ENCODE data around the gene KIAA1671.
"Not testable (repeated sequence)": the region's sequence is repeated elsewhere in the genome, so short reads cannot be mapped to it uniquely, and the experiment has no call there.

The KIAA1671 gene

DNA sequence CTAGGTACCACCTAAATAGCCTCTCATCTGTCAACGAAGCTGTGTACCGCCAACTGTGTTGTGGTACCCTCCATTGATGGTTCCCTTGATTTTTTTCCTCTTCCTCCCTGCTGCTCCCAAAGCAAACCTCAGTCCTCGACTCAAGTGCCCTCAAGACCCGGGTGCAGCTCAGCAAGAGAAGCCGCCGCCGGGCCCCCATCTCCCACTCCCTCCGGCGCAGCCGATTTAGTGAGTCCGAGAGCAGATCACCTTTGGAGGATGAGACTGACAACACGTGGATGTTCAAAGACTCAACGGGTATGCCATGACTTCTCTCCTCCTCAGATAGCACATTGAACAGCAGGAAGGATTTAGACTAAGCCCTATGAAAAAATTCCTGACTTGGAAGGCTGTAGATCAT lies 224.7 kb downstream of the KIAA1671 start:
- H3K4me1 ChIP-seq (ENCODE audit: control insufficient read depth, insufficient read depth, low read length), result peaks cover 9% of the 10 kb centered on the region
- H3K4me3 ChIP-seq (ENCODE audit: low read depth, low read length), result no peak overlapping the region
- no peak overlapping the region for H3K9ac ChIP-seq (ENCODE audit: low read depth, low read length)
- no peaks in the 10 kb centered on the region for H3K27me3 ChIP-seq (ENCODE audit: control insufficient read depth, insufficient read depth, low read length)
- H3K36me3 ChIP-seq (ENCODE audit: control insufficient read depth, insufficient read depth, low read length), result peaks cover 23% of the 10 kb centered on the region
- H3K27ac ChIP-seq (ENCODE audit: low read depth, low read length), result no peak overlapping the region
- peaks cover 2% of the 10 kb centered on the region; the same call in 1 of the 2 replicates for H3K9me3 ChIP-seq (ENCODE audit: control insufficient read depth, insufficient read depth, low read length)

- Histone ChIP-seq H3K27me3 (ENCODE audit: control insufficient read depth, insufficient read depth, low read length) (no peaks in the 10 kb centered on the region), H3K4me3 (ENCODE audit: low read depth, low read length) (no peak overlapping the region), H3K9me3 (ENCODE audit: control insufficient read depth, insufficient read depth, low read length) (peaks cover 2% of the 10 kb centered on the region; the same call in 1 of the 2 replicates), H3K36me3 (ENCODE audit: control insufficient read depth, insufficient read depth, low read length) (peaks cover 23% of the 10 kb centered on the region), H3K27ac (ENCODE audit: low read depth, low read length) (no peak overlapping the region), H3K4me1 (ENCODE audit: control insufficient read depth, insufficient read depth, low read length) (peaks cover 9% of the 10 kb centered on the region), H3K9ac (ENCODE audit: low read depth, low read length) (no peak overlapping the region)
These were observed 225.4 kb downstream of the KIAA1671 start for GRCh38 chr22:25177895-25178294.

DNA sequence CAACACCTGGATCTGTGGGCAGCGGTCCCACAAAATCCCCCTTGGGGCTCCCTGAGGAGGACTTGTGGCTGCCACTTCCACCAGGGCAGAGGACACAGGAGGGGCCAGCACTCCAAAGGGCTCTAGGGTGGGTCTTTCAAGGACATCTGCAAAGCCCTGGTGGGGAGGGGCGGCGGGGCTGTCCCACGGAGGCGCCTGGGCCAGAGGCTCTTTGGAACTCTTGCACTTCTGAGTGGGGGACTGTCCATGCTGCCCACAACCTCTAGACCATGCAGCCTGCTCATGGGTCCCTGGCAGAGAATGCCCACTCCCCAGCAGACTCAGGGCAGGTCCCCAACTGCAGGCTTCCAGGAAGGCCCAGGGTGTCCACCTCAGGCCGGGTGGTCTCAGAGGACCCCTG lies 225.8 kb downstream of the KIAA1671 start:
- H3K4me1 ChIP-seq (ENCODE audit: control insufficient read depth, insufficient read depth, low read length); H3K27ac ChIP-seq (ENCODE audit: low read depth, low read length); H3K9ac ChIP-seq (ENCODE audit: low read depth, low read length); H3K9me3 ChIP-seq (ENCODE audit: control insufficient read depth, insufficient read depth, low read length); H3K4me3 ChIP-seq (ENCODE audit: low read depth, low read length); H3K27me3 ChIP-seq (ENCODE audit: control insufficient read depth, insufficient read depth, low read length): not testable (repeated sequence)
- peaks cover 23% of the 10 kb centered on the region for H3K36me3 ChIP-seq (ENCODE audit: control insufficient read depth, insufficient read depth, low read length)

DNA sequence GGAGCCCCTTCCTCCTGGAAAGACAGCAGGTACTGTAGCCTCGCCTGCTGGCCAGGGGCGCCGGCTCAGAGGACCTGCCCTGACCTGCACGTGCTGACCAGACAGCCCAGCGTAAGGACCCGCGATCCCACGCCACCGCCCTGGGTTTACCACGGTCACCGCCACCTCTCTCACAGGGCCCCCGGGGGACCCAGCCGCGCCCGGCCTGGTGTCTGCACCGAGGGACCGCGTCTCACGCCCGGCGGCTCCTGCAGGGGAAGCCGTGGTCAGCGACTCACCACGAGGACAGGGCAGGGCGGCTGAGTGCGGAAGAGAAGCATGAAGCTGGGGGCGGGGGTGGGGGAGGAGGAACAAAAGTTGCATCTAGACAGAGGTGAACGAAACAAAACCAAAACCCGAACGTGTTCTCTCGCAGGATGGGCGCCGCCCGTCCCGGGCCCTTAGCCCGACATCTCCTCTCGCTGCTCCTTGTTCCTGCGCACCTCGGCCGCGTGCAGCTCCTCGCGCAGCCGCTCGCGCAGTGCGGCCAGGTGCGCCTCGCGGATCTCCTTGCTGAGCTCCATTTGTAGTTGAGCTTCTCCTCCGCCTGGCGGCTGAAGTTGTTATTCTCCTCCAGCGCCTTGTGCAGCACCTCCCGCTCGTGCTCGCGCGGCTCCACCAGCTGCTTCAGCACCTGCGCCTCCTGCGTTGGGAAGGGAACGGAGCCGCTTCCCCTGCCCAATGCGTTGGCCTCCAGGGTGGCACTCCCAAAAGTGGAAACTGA lies 226.5 kb downstream of the KIAA1671 start:
- H3K27me3 ChIP-seq (ENCODE audit: control insufficient read depth, insufficient read depth, low read length); H3K9ac ChIP-seq (ENCODE audit: low read depth, low read length); H3K9me3 ChIP-seq (ENCODE audit: control insufficient read depth, insufficient read depth, low read length); H3K4me1 ChIP-seq (ENCODE audit: control insufficient read depth, insufficient read depth, low read length); H3K4me3 ChIP-seq (ENCODE audit: low read depth, low read length); H3K27ac ChIP-seq (ENCODE audit: low read depth, low read length): not testable (repeated sequence)
- H3K36me3 ChIP-seq (ENCODE audit: control insufficient read depth, insufficient read depth, low read length), result peaks cover 22% of the 10 kb centered on the region

GRCh38 chr22:25182131-25183110 lies 229.9 kb downstream of the KIAA1671 start:
- no peaks in the 10 kb centered on the region for H3K4me1 ChIP-seq (ENCODE audit: control insufficient read depth, insufficient read depth, low read length)
- no peaks in the 10 kb centered on the region for H3K27me3 ChIP-seq (ENCODE audit: control insufficient read depth, insufficient read depth, low read length)
- H3K36me3 ChIP-seq (ENCODE audit: control insufficient read depth, insufficient read depth, low read length), result peaks cover 16% of the 10 kb centered on the region
- no peak overlapping the region for H3K27ac ChIP-seq (ENCODE audit: low read depth, low read length)
- no peak overlapping the region for H3K9ac ChIP-seq (ENCODE audit: low read depth, low read length)
- no peak overlapping the region for H3K4me3 ChIP-seq (ENCODE audit: low read depth, low read length)
- peaks cover 2% of the 10 kb centered on the region; the same call in 1 of the 2 replicates for H3K9me3 ChIP-seq (ENCODE audit: control insufficient read depth, insufficient read depth, low read length)

DNA sequence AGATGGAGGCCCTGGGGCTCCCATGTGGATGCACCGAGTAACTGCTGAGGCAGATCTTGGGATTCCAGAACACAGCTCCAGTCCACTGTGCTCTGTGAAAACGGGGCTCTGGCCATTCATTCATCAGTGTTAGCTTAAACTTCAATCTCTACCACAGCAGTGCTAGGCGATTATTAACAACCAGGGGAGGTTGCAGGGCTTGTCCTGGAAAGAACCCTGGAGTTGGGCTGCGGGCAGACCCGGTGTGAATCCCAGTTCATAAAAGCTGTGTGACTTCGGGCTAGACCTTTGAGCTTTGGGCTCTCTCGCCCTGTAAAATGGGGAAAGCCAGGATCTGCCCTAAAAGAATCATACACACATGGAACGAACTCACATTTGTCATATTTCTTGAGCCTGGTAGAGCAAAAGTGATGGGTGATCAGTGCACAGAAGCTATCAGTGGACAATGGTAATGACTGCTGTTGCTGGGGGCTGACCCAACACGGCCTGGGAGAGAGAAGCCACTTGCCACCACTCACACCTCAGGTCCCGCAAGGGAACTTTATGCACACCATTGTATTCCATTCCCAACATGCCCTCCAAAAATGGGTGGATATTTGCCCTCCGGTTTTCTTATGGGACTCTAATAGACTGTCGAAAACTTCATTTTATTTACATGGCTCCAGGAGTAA lies 231.6 kb downstream of the KIAA1671 start:
- H3K27ac ChIP-seq (ENCODE audit: low read depth, low read length), result no peak overlapping the region
- H3K4me3 ChIP-seq (ENCODE audit: low read depth, low read length), result no peak overlapping the region
- H3K9ac ChIP-seq (ENCODE audit: low read depth, low read length), result no peak overlapping the region
- peaks cover 16% of the 10 kb centered on the region for H3K36me3 ChIP-seq (ENCODE audit: control insufficient read depth, insufficient read depth, low read length)
- H3K27me3 ChIP-seq (ENCODE audit: control insufficient read depth, insufficient read depth, low read length), result no peaks in the 10 kb centered on the region
- H3K9me3 ChIP-seq (ENCODE audit: control insufficient read depth, insufficient read depth, low read length), result peaks cover 2% of the 10 kb centered on the region; the same call in 1 of the 2 replicates
- H3K4me1 ChIP-seq (ENCODE audit: control insufficient read depth, insufficient read depth, low read length), result no peaks in the 10 kb centered on the region

DNA sequence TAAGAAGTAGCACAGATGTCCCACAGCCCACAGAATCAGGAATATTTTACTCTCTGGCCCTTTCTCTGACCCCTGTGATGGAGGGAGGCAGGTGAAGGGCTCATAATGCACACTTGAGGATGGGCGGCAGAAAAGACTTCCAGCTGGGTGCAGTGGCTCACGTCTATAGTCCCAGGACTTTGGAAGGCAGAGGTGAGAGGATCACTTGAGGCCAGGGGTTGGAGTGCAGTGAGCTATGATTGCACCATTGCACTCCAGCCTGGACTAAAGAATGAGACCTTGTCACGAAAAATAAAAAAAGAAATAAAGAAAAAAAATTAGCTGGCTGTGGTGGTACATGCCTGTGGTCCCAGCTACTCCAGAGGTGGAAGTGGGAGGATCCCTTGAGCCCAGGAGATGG lies 233.6 kb downstream of the KIAA1671 start:
- no peak overlapping the region for H3K9ac ChIP-seq (ENCODE audit: low read depth, low read length)
- H3K27me3 ChIP-seq (ENCODE audit: control insufficient read depth, insufficient read depth, low read length), result no peaks in the 10 kb centered on the region
- no peak overlapping the region for H3K4me3 ChIP-seq (ENCODE audit: low read depth, low read length)
- peaks cover 10% of the 10 kb centered on the region for H3K36me3 ChIP-seq (ENCODE audit: control insufficient read depth, insufficient read depth, low read length)
- no peaks in the 10 kb centered on the region; the same call in 1 of the 2 replicates for H3K9me3 ChIP-seq (ENCODE audit: control insufficient read depth, insufficient read depth, low read length)
- no peaks in the 10 kb centered on the region for H3K4me1 ChIP-seq (ENCODE audit: control insufficient read depth, insufficient read depth, low read length)
- H3K27ac ChIP-seq (ENCODE audit: low read depth, low read length), result no peak overlapping the region

GRCh38 chr22:25187469-25187868 lies 235.0 kb downstream of the KIAA1671 start:
- Histone ChIP-seq H3K4me1 (ENCODE audit: control insufficient read depth, insufficient read depth, low read length) (no peaks in the 10 kb centered on the region), H3K9me3 (ENCODE audit: control insufficient read depth, insufficient read depth, low read length) (no peaks in the 10 kb centered on the region; the same call in 1 of the 2 replicates), H3K9ac (ENCODE audit: low read depth, low read length) (no peak overlapping the region), H3K27ac (ENCODE audit: low read depth, low read length) (no peak overlapping the region), H3K36me3 (ENCODE audit: control insufficient read depth, insufficient read depth, low read length) (peaks cover 18% of the 10 kb centered on the region), H3K27me3 (ENCODE audit: control insufficient read depth, insufficient read depth, low read length) (no peaks in the 10 kb centered on the region), H3K4me3 (ENCODE audit: low read depth, low read length) (no peak overlapping the region)

DNA sequence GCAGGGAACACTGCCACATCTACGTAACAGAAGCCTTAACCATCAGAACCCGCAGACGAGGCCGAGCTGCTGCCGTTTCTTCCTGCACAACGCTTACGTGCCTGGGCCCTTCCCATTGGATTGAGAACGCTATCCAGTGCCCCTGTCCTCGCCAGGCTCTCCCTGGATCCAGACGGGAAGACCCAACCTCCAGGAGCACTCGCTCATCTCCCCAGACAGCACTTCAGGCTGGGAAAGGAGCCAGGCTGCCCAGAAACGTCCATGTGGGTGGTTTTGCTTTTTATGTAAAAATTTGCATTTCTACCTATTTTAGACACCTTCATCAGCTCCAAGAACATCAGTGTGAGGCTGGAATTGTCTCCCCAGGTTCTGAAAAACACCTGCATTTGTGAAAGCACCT lies 239.9 kb downstream of the KIAA1671 start:
- Histone ChIP-seq H3K9ac (ENCODE audit: low read depth, low read length) (no peak overlapping the region), H3K27me3 (ENCODE audit: control insufficient read depth, insufficient read depth, low read length) (no peaks in the 10 kb centered on the region), H3K36me3 (ENCODE audit: control insufficient read depth, insufficient read depth, low read length) (peaks cover 8% of the 10 kb centered on the region; the same call in 1 of the 2 replicates), H3K4me1 (ENCODE audit: control insufficient read depth, insufficient read depth, low read length) (no peaks in the 10 kb centered on the region), H3K4me3 (ENCODE audit: low read depth, low read length) (no peak overlapping the region), H3K27ac (ENCODE audit: low read depth, low read length) (no peak overlapping the region), H3K9me3 (ENCODE audit: control insufficient read depth, insufficient read depth, low read length) (no peaks in the 10 kb centered on the region; the same call in 1 of the 2 replicates)

GRCh38 chr22:25193130-25193529 lies 240.6 kb downstream of the KIAA1671 start:
- H3K9me3 ChIP-seq (ENCODE audit: control insufficient read depth, insufficient read depth, low read length), result no peaks in the 10 kb centered on the region; the same call in 1 of the 2 replicates

More at GRCh38 chr22:25193130-25193529, 240.6 kb downstream of the KIAA1671 start:
- H3K27ac ChIP-seq (ENCODE audit: low read depth, low read length), result no peak overlapping the region
- no peaks in the 10 kb centered on the region for H3K4me1 ChIP-seq (ENCODE audit: control insufficient read depth, insufficient read depth, low read length)
- no peak overlapping the region for H3K9ac ChIP-seq (ENCODE audit: low read depth, low read length)
- H3K4me3 ChIP-seq (ENCODE audit: low read depth, low read length), result no peak overlapping the region
- H3K36me3 ChIP-seq (ENCODE audit: control insufficient read depth, insufficient read depth, low read length), result peaks cover 8% of the 10 kb centered on the region; the same call in 1 of the 2 replicates
- no peaks in the 10 kb centered on the region for H3K27me3 ChIP-seq (ENCODE audit: control insufficient read depth, insufficient read depth, low read length)

Data from HUES48 (cell line).